Fibroblast of villous mesenchyme (primary cell): ENCODE results near the gene ANKRD11. TPM values are rescaled to one million over a fixed set of nuclear protein-coding genes. Genes with fewer than 3 reads are reported as not detected.
"Not testable (repeated sequence)": the region's sequence is repeated elsewhere in the genome, so short reads cannot be mapped to it uniquely, and the experiment has no call there.

Source experiments
- DNase-seq: peaks from one replicate; pipeline ENCODE4 v3.0.0-alpha.2; 2010; ENCODE audit warnings: low read depth
- H3K4me3 ChIP-seq: 2 replicates; pipeline ENCODE4 v1.5.1; 2011; ENCODE audit warnings: low read depth, mild to moderate bottlenecking, low read length
- CTCF ChIP-seq: IDR thresholded peaks from 2 replicates; pipeline ENCODE4 v1.5.1; 2012; ENCODE audit warnings: low read depth, mild to moderate bottlenecking, low read length; ENCODE audit not compliant: insufficient read depth
- total RNA-seq: library from RNA; depleted of rRNA; stranded (reverse); fragments of >200 nt; gene quantifications from 2 replicates; pipeline ENCODE4 v1.2.3, GENCODE V29; 2012

ANKRD11 gene
- total RNA-seq, 1 donor: 69.5 TPM

DNA sequence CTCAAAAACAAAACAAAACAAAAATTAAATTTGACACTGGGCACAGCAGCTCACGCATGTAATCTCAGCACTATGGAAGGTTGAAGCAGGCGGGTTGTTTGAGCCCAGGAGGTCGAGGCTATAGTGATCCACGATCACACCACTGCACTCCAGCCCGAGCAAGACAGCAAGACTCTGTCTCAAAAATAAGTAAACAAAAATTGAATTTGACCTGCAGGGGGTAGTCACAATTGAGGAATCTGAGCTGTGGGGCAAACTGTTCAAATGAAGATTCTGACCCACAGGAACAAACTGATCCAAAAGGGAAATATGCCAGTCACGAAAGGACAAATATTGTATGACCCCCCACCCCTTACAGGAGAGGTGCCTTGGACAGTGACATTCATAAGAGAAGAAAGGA, 29.8 kb downstream of the ANKRD11 start:
- H3K4me3 ChIP-seq: no peak overlapping the region

GRCh38 chr16:89458967-89459366, 31.4 kb downstream of the ANKRD11 start:
- no peak for TF ChIP-seq CTCF
- H3K4me3 ChIP-seq: no peak overlapping the region
- no peak for DNase-seq

More for the DNA sequence above, 29.8 kb downstream of the ANKRD11 start:
- DNase-seq: no peak
- TF ChIP-seq CTCF: no peak

DNA sequence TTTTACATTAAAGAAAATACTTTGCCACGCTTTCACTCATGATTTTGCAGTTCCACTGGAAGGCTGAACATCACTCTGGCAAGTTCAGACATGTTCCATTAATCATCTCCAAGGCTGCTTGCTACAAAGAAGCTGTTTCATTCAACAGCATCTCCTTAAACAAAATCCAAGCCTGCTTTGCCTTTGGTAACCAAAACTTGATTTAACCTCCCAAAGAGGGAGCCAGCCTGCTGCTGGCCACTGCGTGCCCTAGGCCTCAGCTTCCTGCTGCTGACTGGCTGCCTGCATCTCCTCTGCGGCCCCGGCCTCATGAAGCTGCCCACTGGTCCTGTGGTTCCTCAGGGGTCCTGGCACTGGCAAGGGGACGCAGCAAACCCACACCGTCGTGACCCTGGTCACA, 31.8 kb downstream of the ANKRD11 start:
- DNase-seq: no peak
- H3K4me3 ChIP-seq: no peak overlapping the region
- TF ChIP-seq CTCF: no peak

- no peak for TF ChIP-seq CTCF
- no peak overlapping the region for H3K4me3 ChIP-seq
- no peak for DNase-seq
Measured at GRCh38 chr16:89456419-89456959, 33.9 kb downstream of the ANKRD11 start.

DNA sequence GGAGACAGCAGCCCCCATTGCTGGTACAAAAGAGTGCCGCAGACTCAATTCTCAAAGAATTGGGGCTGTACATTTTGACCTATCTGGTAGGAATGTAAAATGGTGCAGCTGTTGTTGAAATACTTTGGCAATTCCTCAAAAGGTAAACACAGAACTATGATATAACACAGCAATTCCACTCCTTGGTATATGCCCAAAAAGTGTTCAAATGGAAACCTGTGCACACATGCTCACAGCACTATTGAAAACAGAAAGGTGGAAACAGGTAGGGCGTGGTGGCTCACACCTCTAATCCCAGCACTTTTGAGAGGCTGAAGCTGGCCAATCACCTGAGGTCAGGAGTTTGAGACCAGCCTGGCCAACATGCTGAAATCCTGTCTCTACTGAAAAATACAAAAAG, 34.7 kb downstream of the ANKRD11 start:
- H3K4me3 ChIP-seq: no peak overlapping the region
- DNase-seq: no peak
- TF ChIP-seq CTCF: no peak

DNA sequence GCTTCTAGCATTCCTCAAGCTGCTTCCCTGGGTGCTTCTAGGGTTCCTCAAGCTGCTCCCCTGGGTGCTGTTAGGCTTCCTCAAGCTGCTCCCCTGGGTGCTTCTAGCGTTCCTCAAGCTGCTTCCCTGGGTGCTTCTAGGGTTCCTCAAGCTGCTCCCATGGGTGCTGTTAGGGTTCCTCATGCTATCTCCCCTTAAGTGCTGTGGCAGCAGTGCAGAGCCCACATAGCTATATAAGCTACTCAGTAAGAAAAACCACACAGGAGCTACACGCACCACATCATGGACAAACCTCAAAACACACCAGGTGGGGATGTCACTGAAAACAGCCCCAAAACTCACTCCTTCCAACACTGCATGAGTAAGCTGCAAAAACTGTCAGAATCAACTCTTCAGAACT, 35.2 kb downstream of the ANKRD11 start:
- no peak overlapping the region for H3K4me3 ChIP-seq
- TF ChIP-seq CTCF: no peak
- no peak for DNase-seq

GRCh38 chr16:89454378-89455125, 35.8 kb downstream of the ANKRD11 start:
- H3K4me3 ChIP-seq, DNase-seq: not testable (repeated sequence)
